GM19468 (cell line): ENCODE data around the gene RPIA.
"Not testable (repeated sequence)": the region's sequence is repeated elsewhere in the genome, so short reads cannot be mapped to it uniquely, and the experiment has no call there.

Source experiments
- ATAC-seq: cut with Tn5 transposase; IDR thresholded peaks from one replicate; pipeline ENCODE4 v1.9.1; 2021; ENCODE audit warnings: mild to moderate bottlenecking, moderate library complexity, moderate number of reproducible peaks; ENCODE audit not compliant: unreplicated experiment; ENCODE audit errors: extremely low read depth

RPIA gene

GRCh38 chr2:88764141-88764849 lies 72.8 kb downstream of the RPIA start:
- ATAC-seq: no peak

DNA sequence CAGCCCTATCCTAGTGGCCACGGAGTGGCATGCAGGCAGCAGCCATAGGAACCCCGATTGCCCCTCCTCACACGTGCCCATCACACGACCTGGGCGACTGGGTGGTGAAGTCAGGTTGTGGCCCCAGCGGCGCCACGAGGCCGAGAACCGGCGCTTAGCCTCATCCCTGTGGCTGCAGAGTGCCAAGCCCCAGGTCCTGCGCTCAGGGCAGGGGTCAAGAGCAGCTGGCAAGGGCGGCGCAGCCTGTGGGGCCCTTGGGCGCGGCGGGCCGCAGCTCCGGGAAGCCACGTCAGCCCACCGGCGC lies 73.3 kb downstream of the RPIA start:
- no peak for ATAC-seq

- ATAC-seq: no peak
Measured at GRCh38 chr2:88765154-88765888, 73.8 kb downstream of the RPIA start.

DNA sequence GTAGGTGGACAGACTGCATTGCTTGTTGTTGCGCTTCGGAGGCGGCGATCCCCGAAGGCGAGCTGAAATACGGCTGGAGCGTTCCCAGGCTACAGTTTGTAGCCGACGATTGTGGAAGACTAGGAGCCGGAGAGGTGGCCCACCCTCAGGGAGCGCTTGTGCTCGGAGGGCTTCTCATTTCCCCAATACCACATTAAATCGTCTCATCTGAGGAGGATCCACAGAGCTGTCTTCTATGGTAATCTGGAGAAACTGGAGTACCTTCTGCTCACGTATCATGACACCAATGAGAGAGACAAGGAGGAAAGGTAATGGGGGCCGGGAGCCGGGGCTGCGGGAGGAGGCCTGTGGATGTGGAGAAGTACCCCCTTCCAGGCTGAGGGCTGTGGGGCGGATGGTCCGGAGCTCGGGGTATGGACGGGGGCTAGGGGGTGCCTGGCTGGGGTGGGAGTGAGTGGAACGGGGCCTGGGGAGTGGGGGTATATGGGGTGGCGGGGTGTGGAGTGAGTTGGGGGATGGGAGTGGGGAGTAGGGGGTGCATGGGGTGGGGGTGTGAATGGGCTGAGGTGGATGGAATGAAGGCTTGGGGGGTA lies 74.5 kb downstream of the RPIA start:
- ATAC-seq: not testable (repeated sequence)

- no peak for ATAC-seq
Measured at GRCh38 chr2:88770016-88770415, 78.5 kb downstream of the RPIA start.

- ATAC-seq: not testable (repeated sequence)
Measured at GRCh38 chr2:88773233-88774028, 82.0 kb downstream of the RPIA start.

DNA sequence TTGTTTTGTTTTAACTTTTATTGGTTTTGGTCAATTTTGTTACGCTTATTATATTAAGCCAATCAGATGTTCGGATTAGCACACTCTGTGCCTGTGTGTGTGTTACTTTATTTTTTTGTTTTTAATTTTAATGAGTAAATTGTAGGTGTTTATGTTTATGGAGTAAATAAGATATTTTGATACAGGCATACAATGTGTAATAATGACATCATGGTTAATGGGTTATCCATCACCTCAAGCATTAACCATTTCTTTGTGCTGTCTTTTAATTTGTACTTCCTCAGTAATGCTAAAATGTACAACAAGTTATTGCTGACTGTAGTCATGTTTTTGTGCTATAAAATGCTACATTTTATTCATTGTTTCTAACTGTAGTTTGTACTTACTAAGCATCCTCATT lies 97.7 kb downstream of the RPIA start:
- not testable (repeated sequence) for ATAC-seq

GRCh38 chr2:88795932-88796331 lies 104.5 kb downstream of the RPIA start:
- not testable (repeated sequence) for ATAC-seq

DNA sequence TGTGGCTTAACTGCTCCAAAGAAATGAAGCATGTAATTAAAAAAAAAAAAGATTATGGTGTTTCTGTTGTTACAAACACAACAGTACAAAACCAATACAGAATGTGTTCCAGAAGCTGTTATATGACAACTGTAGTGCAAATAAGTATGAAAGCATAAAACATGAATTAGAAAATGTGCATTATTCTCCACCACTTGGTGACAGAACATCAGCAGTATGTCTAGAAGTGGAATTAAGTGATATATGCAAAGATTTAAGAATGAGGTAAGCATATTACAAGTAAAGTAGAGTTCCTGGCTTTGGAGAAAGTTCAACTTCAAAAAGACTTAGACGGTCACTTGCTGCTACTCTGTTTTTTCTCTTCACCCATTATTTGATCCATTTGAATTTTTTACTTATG lies 105.0 kb downstream of the RPIA start:
- not testable (repeated sequence) for ATAC-seq

GRCh38 chr2:88797164-88797563 lies 105.7 kb downstream of the RPIA start:
- ATAC-seq: not testable (repeated sequence)
